HEK293 (cell line): Measurements from ENCODE around the gene ADD1.

Experiments used
- CTCF ChIA-PET: fragments of 350-600 bp; formaldehyde crosslinking; extraction: SDS; loops from one replicate; lab custom pipeline; 2021; ENCODE audit warnings: antibody characterized with exemption; lab: Yijun Ruan, JAX
- POLR2A ChIA-PET: fragments of 300-600 bp; formaldehyde crosslinking; extraction: SDS; loops from one replicate; lab custom pipeline; 2020; ENCODE audit warnings: antibody characterized with exemption, inconsistent platforms; lab: Yijun Ruan, JAX
- H3K27ac ChIP-seq: fragments of 200-500 bp; sonication (Bioruptor generic); 2 replicates; pipeline ENCODE4 v1.5.1; 2014; ENCODE audit warnings: low read depth, low read length, control low read depth, inconsistent platforms; ENCODE audit errors: extremely low read depth
- H3K36me3 ChIP-seq, 2 experiments: fragments of 200-500 bp in 1 of 2; sonication (Bioruptor generic) in 1 of 2; 1 replicate in 1 of 2; 2 replicates in 1 of 2; pipeline ENCODE4 v1.5.1; 2014 to 2017; ENCODE audit warnings: inconsistent platforms in 2 of 2, low read length in 2 of 2; ENCODE audit not compliant: control insufficient read depth in 2 of 2, insufficient read depth in 1 of 2
- H3K4me1 ChIP-seq: fragments of 200-500 bp; sonication (Bioruptor generic); 2 replicates; pipeline ENCODE4 v1.5.1; 2014; ENCODE audit warnings: mild to moderate bottlenecking, low read length, inconsistent platforms; ENCODE audit not compliant: control insufficient read depth, insufficient read depth
- H3K4me3 ChIP-seq: 2 replicates; pipeline ENCODE4 v1.5.1; 2011; ENCODE audit warnings: low read depth, mild to moderate bottlenecking, control low read depth, low read length, moderate library complexity
- H3K9me3 ChIP-seq: fragments of 200-500 bp; sonication (Bioruptor generic); 2 replicates; pipeline ENCODE4 v1.5.1; 2014; ENCODE audit warnings: low read depth, low read length, inconsistent platforms; ENCODE audit not compliant: control insufficient read depth, insufficient read depth
- BCL6B ChIP-seq: fragments of 450-650 bp; formaldehyde crosslinking; IDR thresholded peaks from 2 replicates; pipeline ENCODE4 v1.5.1; 2017; ENCODE audit warnings: missing biosample characterization, missing genetic modification characterization
- KLF7 ChIP-seq: fragments of 450-650 bp; formaldehyde crosslinking; IDR thresholded peaks from 2 replicates; pipeline ENCODE4 v1.5.1; 2016; ENCODE audit warnings: missing biosample characterization, missing genetic modification characterization, borderline replicate concordance
- MEIS1 ChIP-seq: sonication (generic); formaldehyde crosslinking; IDR thresholded peaks from 2 replicates; pipeline ENCODE4 v1.8.1; 2022; ENCODE audit warnings: missing genetic modification reagents, mild to moderate bottlenecking, borderline replicate concordance
- OSR2 ChIP-seq: fragments of 450-650 bp; formaldehyde crosslinking; IDR thresholded peaks from 2 replicates; pipeline ENCODE4 v1.5.1; 2016; ENCODE audit warnings: missing biosample characterization, missing genetic modification characterization
- SP7 ChIP-seq: fragments of 450-650 bp; formaldehyde crosslinking; IDR thresholded peaks from 2 replicates; pipeline ENCODE4 v1.5.1; 2016; ENCODE audit warnings: missing biosample characterization, missing genetic modification characterization
- ZBTB10 ChIP-seq: fragments of 450-650 bp; formaldehyde crosslinking; IDR thresholded peaks from 2 replicates; pipeline ENCODE4 v1.5.1; 2016; ENCODE audit warnings: missing biosample characterization, missing genetic modification characterization
- ZBTB48 ChIP-seq: fragments of 450-650 bp; formaldehyde crosslinking; IDR thresholded peaks from 2 replicates; pipeline ENCODE4 v1.5.1; 2016; ENCODE audit warnings: missing biosample characterization, missing genetic modification characterization
- ZEB2 ChIP-seq: fragments of 450-650 bp; formaldehyde crosslinking; IDR thresholded peaks from 2 replicates; pipeline ENCODE4 v1.5.1; 2016; ENCODE audit warnings: missing biosample characterization, missing genetic modification characterization
- ZNF324 ChIP-seq: fragments of 450-650 bp; formaldehyde crosslinking; IDR thresholded peaks from 2 replicates; pipeline ENCODE4 v1.5.1; 2016; ENCODE audit warnings: missing biosample characterization, missing genetic modification characterization
- ZNF354C ChIP-seq: fragments of 450-650 bp; formaldehyde crosslinking; IDR thresholded peaks from 2 replicates; pipeline ENCODE4 v1.5.1; 2016; ENCODE audit warnings: missing biosample characterization, missing genetic modification characterization, low read depth, borderline replicate concordance
- ZNF488 ChIP-seq: fragments of 450-650 bp; formaldehyde crosslinking; IDR thresholded peaks from 2 replicates; pipeline ENCODE4 v1.5.1; 2016; ENCODE audit warnings: missing biosample characterization, missing genetic modification characterization
- ZNF530 ChIP-seq: fragments of 450-650 bp; formaldehyde crosslinking; IDR thresholded peaks from 2 replicates; pipeline ENCODE4 v1.5.1; 2016; ENCODE audit warnings: low read depth, missing biosample characterization, missing genetic modification characterization
- ZNF571 ChIP-seq: fragments of 450-650 bp; formaldehyde crosslinking; IDR thresholded peaks from 2 replicates; pipeline ENCODE4 v1.5.0; 2017; ENCODE audit warnings: missing biosample characterization, missing genetic modification characterization
- ZNF626 ChIP-seq: fragments of 450-650 bp; sonication (Bioruptor Pico); formaldehyde crosslinking; IDR thresholded peaks from 2 replicates; pipeline ENCODE4 v1.5.1; 2018; ENCODE audit warnings: missing biosample characterization, missing genetic modification characterization, inconsistent platforms
- TF ChIP-seq, protein P1 (sequence below): fragments of 450-650 bp; IDR thresholded peaks from 2 replicates; pipeline ENCODE4 v1.5.1; 2018; ENCODE audit warnings: missing biosample characterization, missing genetic modification characterization
- TF ChIP-seq, protein P2 (sequence below): fragments of 450-650 bp; formaldehyde crosslinking; conservative IDR thresholded peaks from 2 replicates; pipeline ENCODE4 v1.5.1; 2016; ENCODE audit warnings: low read depth, missing biosample characterization, missing genetic modification characterization
- TF ChIP-seq, protein P3 (sequence below): fragments of 450-650 bp; formaldehyde crosslinking; IDR thresholded peaks from 2 replicates; pipeline ENCODE4 v1.5.1; 2017; ENCODE audit warnings: missing biosample characterization, missing genetic modification characterization

Gene ADD1

DNA sequence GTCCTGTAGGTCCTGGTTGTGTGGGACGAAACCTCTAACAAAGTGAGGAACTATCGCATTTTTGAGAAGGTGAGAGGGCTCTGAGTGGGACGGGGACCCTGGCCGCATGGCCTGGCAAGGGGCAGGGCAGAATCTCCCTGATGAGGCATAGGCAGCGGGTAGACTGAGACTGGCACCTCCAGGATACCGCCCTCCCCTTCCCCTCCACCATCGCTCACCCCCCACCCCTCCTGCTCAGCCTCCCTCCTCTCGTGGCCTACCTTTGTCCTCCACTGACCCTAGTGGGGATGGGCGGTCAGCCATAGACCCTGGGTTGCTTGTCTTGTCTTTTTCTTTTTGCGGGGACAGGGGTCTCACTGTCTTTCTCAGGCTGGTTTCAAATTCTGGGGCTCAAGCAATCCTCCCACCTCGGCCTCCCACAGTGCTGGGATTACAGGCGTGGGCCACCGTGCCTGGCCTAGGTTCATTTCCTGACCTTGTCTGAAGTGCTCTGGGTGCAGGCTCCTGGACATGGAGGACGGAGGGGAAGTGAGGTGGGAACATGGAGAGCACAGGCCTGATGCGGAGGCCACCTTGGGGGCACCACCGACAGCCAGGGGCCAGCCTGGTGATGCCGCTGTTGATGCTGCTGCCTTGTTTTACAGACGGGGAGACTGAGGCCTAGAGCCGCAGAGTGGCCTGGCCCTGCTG is 10.5 kb upstream of the ADD1 start:
- ChIA-PET CTCF (no interaction called here), POLR2A (no interaction called here)
- no peak overlapping the region for H3K4me3 ChIP-seq
- TF ChIP-seq SP7 (no peak), ZNF488 (tag by site-specific recombination) (no peak), BCL6B (tag by site-specific recombination) (no peak), ZEB2 (tag by site-specific recombination) (no peak), ZNF571 (tag by site-specific recombination) (no peak), ZNF626 (tag by site-specific recombination) (no peak), MEIS1 (no peak), OSR2 (tag by site-specific recombination) (no peak), ZNF324 (tag by site-specific recombination) (no peak), ZBTB48 (no peak), ZNF530 (tag by site-specific recombination) (no peak), ZNF354C (no peak), ZBTB10 (tag by site-specific recombination) (no peak), KLF7 (tag by site-specific recombination) (no peak)
- TF ChIP-seq, protein P1, sequence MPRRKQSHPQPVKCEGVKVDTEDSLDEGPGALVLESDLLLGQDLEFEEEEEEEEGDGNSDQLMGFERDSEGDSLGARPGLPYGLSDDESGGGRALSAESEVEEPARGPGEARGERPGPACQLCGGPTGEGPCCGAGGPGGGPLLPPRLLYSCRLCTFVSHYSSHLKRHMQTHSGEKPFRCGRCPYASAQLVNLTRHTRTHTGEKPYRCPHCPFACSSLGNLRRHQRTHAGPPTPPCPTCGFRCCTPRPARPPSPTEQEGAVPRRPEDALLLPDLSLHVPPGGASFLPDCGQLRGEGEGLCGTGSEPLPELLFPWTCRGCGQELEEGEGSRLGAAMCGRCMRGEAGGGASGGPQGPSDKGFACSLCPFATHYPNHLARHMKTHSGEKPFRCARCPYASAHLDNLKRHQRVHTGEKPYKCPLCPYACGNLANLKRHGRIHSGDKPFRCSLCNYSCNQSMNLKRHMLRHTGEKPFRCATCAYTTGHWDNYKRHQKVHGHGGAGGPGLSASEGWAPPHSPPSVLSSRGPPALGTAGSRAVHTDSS, result no peak
- TF ChIP-seq, protein P2, sequence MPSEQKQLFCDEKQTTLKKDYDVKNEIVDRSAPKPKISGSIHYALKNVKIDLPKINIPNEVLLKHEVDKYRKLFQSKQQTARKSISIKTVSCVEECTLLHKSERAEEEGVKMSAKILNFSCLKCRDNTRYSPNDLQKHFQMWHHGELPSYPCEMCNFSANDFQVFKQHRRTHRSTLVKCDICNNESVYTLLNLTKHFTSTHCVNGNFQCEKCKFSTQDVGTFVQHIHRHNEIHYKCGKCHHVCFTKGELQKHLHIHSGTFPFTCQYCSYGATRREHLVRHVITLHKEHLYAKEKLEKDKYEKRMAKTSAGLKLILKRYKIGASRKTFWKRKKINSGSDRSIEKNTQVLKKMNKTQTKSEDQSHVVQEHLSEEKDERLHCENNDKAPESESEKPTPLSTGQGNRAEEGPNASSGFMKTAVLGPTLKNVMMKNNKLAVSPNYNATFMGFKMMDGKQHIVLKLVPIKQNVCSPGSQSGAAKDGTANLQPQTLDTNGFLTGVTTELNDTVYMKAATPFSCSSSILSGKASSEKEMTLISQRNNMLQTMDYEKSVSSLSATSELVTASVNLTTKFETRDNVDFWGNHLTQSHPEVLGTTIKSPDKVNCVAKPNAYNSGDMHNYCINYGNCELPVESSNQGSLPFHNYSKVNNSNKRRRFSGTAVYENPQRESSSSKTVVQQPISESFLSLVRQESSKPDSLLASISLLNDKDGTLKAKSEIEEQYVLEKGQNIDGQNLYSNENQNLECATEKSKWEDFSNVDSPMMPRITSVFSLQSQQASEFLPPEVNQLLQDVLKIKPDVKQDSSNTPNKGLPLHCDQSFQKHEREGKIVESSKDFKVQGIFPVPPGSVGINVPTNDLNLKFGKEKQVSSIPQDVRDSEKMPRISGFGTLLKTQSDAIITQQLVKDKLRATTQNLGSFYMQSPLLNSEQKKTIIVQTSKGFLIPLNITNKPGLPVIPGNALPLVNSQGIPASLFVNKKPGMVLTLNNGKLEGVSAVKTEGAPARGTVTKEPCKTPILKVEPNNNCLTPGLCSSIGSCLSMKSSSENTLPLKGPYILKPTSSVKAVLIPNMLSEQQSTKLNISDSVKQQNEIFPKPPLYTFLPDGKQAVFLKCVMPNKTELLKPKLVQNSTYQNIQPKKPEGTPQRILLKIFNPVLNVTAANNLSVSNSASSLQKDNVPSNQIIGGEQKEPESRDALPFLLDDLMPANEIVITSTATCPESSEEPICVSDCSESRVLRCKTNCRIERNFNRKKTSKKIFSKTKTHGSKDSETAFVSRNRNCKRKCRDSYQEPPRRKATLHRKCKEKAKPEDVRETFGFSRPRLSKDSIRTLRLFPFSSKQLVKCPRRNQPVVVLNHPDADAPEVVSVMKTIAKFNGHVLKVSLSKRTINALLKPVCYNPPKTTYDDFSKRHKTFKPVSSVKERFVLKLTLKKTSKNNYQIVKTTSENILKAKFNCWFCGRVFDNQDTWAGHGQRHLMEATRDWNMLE (tag by site-specific recombination), result no peak
- TF ChIP-seq, protein P3, sequence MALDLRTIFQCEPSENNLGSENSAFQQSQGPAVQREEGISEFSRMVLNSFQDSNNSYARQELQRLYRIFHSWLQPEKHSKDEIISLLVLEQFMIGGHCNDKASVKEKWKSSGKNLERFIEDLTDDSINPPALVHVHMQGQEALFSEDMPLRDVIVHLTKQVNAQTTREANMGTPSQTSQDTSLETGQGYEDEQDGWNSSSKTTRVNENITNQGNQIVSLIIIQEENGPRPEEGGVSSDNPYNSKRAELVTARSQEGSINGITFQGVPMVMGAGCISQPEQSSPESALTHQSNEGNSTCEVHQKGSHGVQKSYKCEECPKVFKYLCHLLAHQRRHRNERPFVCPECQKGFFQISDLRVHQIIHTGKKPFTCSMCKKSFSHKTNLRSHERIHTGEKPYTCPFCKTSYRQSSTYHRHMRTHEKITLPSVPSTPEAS (tag by site-specific recombination), result no peak
- H3K9me3 ChIP-seq, result no peaks in the 10 kb centered on the region
- peaks cover 0 to 74% of the 10 kb centered on the region in 2 experiments; a peak in 1 of 3 replicates for H3K36me3 ChIP-seq
- no peak overlapping the region for H3K27ac ChIP-seq
- no peaks in the 10 kb centered on the region for H3K4me1 ChIP-seq
